Measurements from ENCODE around the gene RASA1.
"Not testable (repeated sequence)": the region's sequence is repeated elsewhere in the genome, so short reads cannot be mapped to it uniquely, and the experiment has no call there.

The RASA1 gene

DNA sequence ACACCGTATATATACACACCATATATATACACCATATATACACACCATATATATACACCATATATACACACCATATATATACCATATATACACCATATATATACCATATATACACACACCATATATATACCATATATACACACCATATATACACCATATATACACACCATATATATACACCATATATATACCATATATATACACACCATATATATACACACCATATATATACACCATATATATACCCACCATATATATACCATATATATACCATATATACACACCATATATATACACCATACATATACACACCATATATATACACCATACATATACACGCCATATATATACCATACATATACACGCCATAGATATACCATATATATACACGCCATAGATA lies 19.6 kb downstream of the RASA1 start:
- not testable (repeated sequence) for DNase-seq

DNA sequence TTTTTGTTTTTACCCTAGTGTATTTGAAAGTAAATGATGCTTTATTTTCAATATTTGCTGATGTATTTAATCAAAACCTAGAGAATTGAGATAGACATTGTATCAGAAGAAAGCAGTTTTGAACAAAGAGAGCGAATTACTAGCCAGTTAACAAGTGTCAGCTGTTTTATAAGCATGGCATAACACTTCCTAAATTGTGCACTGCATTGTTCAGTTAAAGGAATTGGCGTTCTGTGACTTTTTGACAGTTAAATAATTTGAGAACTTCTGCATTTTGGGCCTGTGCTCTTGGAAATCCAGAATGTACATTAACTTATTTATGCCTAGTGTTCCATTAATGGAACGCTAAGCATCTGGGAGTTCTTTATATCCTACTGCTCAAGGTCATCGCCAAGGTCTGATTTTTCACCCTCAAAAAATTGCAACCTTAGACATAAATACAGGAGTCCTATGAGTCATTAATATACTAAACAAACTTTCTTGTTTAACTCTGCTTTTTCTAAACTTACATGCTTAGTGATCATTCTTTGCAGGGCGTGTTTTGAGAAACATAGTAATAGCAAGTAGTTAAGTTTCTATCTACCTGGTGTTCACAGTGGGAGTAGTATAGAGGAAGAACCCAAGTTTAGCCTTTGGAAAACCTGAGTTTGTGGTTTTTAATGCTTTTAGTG lies 31.1 kb downstream of the RASA1 start:
- no peak for DNase-seq

DNA sequence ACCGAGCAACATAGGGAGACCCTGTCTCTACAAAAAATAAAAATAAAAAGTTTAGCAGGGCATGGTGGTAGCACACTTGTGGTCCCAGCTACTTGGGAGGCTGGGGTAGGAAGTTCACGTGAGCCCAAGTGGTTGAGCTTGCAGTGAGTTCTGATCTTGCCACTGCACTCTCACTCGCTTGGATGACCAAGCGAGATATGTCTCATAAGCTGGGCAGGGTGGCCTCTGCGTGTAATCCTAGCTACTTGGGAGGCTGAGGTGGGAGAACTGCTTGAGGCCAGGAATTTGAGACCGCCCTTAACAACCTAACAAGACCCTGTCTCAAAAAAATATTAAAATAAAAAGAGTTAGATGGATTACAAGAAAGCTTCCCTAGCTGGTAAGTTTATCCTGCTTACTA lies 32.5 kb downstream of the RASA1 start:
- DNase-seq: no peak

DNA sequence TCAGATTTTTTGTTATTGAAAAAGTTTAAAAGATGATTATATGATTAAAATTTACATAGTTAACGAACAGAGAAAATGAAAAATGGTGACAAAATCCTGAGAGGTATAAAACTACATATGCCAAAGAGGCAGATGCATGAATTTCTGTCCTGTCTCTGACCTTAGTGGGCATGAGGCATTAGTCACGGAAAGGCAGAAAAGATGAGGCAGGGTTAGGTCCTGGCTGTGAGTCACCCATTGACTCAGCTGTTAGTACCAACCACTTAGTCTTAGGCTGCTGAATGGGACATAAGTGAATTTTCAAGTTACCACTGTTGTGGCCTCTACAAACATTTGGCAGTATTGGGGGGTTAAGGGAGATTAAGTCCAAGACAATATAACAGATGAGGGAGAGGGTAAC lies 33.1 kb downstream of the RASA1 start:
- DNase-seq: no peak

DNA sequence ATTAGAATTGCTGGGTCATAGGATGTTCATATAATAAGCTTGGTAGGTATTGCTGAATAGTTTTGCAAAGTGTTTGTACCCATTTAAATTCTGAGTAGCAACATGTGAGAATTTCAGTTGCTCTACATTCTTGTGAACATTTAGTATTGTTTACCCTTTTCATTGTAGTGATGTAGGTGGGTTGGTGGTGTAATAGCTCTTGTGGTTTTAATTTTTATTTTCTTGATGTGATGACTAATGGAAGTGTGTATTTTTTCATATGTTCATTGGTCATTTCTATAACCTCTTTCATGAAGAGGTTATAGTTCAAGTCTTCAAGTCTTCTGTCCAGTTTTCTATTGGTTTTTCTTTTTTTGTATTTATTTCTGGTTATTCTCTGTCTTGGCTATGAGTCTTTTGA lies 34.4 kb downstream of the RASA1 start:
- no peak for DNase-seq

DNA sequence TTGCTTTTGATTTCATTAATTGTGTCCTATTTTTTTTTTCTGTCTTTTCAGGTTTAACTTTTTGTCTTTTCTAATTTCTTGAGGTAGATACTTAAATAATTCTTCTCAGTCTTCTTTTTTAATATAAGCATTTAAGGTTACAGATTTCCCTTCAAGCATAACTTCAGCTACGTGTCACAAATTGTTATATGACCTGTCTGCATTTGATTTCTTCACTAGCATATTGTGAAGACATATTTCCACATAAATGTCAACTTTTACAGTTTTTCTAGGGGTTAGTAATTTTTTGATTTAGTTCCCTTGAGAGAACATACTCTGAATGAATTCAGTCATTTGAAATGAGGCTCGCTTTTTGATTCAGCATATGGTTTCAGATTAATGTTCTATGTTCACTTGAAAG lies 35.6 kb downstream of the RASA1 start:
- DNase-seq: no peak

DNA sequence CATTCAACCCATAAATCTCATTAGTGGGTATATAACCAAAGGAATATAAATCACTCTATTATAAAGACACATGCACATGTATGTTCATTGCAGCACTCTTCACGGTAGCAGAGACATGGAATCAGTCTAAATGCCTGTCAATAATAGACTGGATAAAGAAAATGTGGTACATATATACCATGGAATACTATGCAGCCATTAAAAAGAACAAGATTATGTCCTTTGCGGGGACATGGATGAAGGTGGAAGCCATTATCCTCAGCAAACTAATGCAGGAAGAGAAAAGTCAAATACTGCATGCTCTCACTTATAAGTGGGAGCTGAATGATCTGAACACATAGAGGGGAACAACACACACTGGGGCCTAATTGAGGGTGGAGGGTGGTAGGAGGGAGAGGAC lies 38.4 kb downstream of the RASA1 start:
- not testable (repeated sequence) for DNase-seq

DNA sequence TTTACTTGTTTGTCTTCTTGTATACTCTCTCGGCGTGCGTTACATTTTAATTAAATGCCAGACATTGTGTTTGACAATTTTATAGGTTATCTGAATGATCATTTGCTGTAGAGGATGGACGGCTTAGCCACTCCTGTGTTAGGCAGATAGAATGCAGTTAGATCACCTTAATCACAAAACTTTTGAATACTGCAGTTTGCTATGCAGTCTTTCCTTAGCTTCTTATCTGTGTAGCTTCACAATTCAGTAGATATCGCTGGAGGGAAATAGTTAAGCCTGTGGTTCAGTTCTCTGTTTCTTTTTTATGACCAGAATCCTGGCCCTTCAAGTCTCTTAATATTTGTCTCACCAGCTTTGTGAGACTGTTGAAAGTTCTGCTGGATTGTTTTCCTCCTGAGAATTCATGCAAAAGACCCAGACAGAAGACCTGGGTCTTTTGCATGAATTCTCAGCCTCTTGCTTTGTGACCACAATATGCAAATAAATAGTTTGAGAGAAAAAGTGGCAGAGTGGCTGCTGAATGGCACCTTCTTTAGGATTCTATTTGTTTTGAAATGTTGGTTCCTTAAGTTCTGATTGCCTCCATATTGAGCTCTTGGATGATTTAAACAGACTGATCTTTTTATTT lies 40.2 kb downstream of the RASA1 start:
- DNase-seq: no peak

DNA sequence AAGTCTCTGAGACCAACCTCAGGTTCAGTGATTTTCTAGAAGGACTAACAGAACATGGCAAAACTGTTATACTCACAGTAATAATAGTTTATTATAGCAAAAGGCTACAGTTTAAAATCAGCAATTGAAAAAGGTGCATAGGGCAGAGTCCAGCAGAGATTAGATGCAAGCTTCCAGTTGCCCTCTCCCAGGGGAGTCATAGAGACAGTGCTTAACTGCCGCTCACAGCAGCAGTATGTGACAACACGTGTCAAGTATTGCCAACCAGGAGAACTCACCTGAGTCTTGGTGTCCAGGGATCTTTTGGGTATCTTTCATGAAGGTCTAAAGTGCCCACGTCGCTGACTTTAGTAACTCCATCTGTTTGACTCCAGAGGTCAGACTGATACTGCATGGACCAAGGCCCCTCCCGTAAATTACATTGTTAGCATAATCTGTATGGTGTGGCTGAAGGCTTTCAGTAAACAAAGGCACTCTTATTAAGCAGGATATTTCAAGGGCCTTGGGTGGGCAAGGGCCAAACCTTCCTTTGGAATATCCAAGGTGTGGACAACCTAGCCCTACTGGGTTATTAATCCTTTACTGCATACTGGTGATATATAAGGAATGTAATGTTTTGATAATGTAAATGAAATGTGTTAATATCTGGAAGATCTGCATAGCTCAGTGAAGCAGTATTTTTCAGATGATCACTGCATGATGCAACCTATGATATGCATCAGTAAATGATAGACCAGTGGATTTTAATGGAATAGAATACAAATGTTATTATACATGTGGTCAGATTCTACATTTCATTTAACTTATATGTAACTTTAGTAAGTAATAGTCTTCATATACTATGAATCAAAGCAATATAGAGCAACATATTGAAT lies 44.0 kb downstream of the RASA1 start:
- no peak for DNase-seq

DNA sequence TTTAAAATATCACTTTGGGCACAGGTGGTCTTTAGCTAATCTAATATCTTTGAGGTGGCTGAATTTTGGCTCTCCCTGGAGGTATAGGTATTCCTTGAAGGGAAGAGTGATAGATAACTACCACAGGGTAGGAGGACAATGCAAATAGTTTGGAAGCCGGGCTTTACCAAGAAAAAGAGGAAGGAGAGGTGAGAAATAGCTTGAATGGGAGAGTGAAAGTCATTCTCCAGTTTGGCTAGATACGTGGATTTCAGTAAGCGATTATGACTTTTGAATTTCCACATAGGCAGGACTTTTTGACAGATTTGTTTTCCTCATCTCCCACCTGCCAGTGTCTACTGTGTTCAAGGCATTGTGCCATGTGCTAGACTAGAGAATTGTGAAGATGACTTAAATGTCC lies 45.5 kb downstream of the RASA1 start:
- no peak for DNase-seq

DNA sequence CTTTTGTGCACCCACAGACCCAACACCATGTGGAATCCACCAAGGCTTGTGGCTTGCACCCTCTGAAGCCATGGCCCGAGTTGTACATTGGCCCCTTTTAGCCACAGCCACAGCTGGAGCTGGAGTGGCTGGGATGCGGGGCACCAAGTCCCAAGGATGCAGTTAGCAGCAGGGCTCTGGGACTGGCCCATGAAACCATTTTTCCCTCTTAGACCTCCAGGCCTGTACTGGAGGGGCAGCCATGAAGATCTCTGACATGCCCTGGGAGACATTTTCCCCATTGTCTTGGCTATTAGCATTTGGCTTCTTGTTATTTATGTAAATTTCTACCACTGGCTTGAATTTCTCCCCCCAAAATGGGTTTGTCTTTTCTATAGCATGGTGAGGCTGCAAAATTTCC lies 51.8 kb downstream of the RASA1 start:
- DNase-seq: no peak

DNA sequence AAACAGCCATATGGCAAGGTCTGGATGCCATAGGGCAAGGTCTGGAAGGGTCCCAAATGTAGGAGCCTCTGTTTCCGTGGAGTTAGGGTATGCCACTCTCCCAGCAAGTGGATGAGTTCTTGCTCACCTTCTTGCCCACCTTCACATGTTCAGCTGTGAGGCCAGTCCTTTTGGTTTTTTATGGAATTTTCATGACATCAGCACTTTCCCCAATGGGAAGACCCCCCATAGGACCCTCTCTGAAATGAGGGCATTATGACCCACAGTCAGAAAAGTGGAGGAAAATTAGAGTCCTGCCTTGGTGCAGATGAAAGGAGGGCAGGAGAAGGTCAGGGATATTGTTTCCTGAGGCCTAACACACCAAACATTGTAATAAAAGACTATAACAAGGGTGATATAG lies 53.9 kb downstream of the RASA1 start:
- DNase-seq: no peak

DNA sequence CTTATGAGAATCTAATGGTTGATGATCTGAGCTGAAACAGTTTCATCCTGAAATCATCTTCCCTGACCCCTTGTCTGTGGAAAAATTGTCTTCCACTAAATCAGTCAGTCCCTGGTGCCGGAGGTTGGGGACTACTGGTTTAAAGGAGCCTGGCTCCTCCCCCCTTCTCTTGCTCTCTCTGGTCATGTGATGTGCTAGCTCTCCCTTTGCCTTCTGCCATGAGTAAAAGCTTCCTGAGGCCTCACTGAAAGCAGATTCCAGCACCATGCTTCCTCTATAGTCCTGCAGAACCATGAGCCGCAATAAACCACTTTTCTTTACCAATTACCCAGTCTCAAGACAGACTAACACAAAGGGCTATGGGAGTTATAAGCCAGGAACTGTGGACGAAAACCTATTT lies 54.7 kb downstream of the RASA1 start:
- no peak for DNase-seq

DNA sequence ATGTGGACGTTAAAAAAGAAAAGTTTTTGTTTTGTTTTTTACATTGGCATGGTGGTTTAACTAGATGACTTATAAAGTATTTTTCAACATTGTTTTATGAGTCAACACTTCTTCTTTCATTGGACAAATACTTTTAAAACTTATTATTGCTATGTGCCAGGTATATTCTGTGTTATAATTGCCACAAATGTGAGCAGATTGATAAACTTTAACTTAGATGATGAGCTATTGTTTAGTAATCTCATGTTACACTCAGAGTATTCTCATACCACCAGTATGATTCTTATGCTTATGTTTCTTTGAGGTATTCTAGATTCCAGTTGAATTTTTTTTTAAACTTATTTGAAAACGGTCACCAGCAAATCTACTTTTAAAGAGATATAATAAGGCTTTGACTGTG lies 60.3 kb downstream of the RASA1 start:
- DNase-seq: no peak

DNA sequence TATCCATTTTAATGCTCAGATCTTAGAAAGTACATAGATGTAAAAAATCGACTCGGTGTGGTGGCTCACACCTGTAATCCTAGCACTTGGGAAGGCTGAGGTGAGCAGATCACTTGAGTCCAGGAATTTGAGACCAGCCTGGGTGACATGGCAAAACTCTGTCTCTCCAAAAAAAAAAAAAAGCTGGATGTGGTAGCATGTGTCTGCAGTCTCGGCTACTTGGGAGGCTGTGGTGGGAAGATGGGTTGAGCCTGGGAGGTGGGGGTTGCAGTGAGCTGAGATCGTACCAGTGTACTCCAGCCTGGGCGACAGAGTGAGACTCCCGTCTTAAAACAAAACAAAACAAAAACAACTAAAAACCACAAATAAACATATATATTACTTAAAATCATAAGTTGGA lies 61.4 kb downstream of the RASA1 start:
- DNase-seq: no peak

DNA sequence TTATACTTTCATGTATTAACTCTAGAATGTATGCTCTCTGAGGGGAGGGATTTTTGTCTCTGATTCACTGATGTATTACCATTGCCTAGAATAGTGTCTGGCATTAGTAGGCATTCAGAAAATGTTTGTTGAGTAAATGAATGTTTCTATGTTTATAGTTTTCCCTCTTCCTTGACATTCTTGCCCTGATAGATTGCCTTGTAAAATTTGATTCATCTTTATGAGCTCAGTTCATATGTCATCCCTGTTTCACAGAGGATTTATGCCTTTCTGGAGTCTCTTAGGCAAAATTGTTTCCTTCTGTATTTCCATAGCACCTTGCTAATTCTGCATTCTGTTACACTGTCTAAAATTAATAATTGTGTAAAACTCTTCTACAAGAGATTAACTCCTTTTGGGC lies 72.3 kb downstream of the RASA1 start:
- no peak for DNase-seq

DNA sequence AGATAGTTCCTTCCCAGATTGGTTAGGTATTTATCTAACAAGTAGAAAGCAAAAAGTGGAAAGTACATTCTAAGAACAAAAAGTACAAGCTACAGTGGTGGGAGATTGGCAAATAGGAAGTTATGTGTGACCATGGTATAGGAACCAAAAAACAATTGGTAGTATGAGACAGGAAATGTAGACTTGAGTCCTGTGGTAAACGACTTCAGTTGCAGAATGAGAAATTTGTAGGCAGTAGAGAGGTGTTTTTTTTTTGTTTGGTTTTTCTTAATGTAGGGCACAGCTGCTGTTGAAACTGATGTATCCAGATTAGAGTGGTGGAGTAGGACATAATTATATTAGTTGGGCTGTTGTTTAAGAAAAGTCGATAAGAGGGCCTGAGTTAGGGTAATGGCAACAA lies 73.0 kb downstream of the RASA1 start:
- peak; percentile 28 for DNase-seq

DNA sequence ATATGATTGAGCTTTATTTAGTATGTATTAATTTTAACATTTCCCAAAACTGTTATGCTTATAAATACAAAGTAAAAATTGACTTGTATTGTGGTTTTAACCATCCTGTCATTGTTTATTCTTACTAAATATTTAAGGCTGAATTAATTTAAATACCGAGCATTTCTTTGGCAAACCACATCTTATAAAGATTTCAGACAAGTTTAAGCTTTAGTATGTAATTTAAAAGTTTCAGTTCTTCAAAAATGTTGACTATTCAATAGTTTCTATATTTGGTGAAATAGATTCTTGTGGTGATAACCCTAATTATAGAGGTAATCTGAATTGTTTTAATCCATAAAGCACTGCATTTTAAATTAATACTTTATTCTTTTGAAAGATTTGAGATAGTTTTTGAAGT lies 79.6 kb downstream of the RASA1 start:
- DNase-seq: no peak

DNA sequence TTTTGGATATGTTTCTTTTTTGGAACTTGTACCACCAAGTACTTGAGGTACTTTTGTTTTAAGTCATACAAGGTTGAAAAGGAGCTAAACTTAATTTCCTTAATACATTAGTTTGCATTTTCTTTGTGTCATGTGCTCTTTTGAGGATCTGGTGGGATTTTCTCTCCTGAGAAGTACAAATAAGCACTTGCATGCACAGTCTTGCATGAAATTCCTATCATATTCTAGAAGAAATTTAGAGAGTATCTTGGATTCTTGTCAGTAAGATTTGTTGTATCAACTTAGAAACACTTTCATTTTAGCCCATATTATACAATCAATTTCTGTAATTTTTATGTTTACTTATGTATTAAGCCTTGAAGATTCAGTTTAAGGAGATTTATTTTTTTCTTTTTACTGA lies 80.2 kb downstream of the RASA1 start:
- no peak for DNase-seq

DNA sequence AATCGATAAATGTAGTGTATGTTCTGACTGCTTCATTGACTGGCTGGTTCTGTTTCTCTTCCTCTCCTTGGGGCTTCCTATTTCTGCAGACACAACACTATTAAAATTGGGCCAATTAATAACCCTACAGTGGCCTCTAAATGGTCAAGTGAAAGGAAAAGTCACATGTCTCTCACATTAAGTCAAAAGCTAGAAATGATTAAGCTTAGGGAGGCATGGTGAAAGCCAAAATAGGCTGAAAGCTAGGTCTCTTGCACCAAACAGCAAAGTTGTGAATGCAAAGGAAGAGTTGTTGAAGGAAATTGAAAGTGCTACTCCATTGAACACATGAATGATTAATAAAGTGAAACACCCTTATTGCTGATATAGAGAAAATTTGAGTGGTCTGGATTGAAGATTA lies 86.8 kb downstream of the RASA1 start:
- DNase-seq: no peak

DNA sequence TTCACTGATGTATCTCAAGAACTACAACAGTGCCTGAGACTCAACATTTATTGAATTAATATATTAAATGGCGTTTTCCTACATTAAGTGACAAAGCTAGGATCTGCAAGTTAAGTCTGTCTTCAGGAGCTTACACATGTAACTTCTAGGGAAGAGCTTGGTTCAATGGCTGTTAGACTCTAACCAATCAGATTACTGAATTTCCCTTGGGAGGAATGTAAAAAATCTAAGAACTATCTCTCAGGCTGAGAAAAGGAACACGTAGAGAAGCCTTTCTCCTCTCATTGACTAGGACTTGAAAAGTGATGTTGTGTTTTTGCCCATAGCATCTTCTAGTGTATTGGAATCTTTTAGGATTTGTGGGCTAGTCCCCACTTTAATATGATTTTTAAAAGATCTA lies 91.4 kb downstream of the RASA1 start:
- DNase-seq: no peak

DNA sequence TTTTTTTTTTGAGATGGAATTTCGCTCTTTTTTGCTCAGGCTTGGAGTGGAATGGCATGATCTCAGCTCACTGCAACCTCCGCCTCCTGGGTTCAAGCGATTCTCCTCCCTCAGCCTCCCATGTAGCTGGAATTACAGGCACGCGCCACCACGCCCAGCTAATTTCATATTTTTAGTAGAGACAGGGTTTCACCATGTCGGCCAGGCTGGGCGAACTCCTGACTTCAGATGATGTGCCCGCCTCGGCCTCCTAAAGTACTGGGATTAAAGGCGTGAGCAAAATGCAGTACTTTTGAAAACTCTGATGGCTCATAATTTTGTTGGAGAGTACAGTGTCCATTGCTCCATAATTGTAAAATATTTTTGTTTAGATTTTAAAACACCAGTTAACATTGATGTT lies 92.4 kb downstream of the RASA1 start:
- DNase-seq: no peak

DNA sequence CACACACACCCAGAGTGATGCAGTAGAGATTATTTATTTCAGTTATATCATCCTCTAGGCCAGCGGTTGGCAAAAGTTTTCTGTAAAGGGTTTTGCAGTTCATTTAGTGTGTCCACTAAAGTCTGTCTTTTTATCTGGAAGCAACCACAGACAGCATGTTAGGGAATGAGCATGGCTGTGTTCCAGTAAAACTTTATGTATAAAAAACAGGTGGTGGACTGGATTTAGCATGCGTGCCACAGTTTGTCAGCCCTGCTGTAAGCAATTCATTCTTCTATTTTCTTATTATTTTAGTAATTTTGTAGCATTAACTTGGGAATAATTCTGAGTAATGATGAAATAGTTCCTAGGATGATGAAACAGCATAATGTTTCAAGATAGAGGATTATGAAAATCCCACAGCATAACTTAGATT lies 93.4 kb downstream of the RASA1 start:
- DNase-seq: no peak

DNA sequence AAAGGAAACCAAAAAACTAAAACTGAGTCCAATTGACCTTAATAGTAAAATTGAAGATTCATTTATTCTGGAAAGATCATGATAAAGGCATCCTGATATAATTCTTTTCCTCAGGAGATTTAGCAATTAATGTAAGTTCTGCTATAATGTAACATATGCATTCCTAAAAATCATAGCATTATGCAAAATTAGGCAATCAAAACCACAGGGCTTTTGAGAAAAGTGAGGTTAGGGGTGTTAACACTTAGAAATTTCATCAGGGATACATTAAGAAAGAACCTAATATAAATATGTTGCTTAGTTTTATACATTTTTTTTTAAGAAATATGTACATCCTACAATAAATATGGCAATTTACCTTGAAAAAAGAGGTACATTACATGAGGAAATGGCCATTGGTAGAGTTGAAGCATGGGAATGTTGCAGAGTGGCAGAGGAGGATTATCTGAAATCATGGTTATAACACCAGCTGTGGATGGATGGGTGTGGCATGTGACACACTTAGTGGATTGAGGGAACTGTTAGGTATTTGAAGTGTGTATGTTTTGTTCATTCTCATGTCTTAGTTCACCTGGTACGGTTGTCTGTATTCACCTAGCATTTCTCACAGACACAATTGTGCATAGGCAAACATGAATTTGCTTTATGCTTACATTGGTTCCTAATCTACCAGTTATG lies 94.0 kb downstream of the RASA1 start:
- DNase-seq: no peak

Data from GDM1 (cell line).